Ovary (tissue), 3 donors: ENCODE results near the gene OR6K2.
"Not testable (repeated sequence)": the region's sequence is repeated elsewhere in the genome, so short reads cannot be mapped to it uniquely, and the experiment has no call there.

Experiments used
- CTCF ChIP-seq, 3 donors: fragments of 450-650 bp in 2 of 3; fragments of 200-600 bp in 1 of 3; IDR thresholded peaks; one replicate each; pipeline versions ENCODE4 v1.5.1 to v1.8.0; 2016 to 2022; ENCODE audit warnings: antibody characterized with exemption in 3 of 3, mild to moderate bottlenecking in 1 of 3
- EP300 ChIP-seq: sonication (generic); formaldehyde crosslinking; IDR thresholded peaks from one replicate; pipeline ENCODE4 v1.6.1; 2017; ENCODE audit warnings: antibody characterized with exemption
- donor health status: DM: no; HTN: no; CAD: no.

DNA sequence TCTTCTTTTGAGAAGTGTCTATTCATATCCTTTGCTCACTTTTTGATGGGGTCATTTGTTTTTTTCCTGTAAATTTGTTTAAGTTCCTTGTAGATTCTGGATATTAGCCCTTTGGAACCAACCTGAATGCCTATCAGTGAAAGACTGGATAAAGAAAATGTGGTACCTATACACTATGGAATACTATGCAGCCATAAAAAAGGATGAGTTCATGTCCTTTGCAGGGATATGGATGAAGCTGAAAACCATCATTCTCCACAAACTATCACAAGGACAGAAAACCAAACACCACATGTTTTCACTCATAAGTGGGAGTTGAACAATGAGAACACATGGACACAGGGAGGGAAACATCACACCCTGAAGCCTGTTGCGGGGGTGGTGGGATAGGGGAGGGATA lies 12.1 kb downstream of the OR6K2 start:
- TF ChIP-seq CTCF (IDR thresholded peaks at IDR 0.05); EP300: not testable (repeated sequence)
